GM12875 (cell line): ENCODE measurements around the gene TCF7L2.

Source experiments
- H3K4me3 ChIP-seq: one replicate; pipeline ENCODE4 v1.5.1; 2011; ENCODE audit warnings: low read depth, low read length, control low read depth
- TF ChIP-seq, protein P1 (sequence below): IDR thresholded peaks from 2 replicates; pipeline ENCODE4 v1.5.1; 2011; ENCODE audit warnings: low read depth, mild to moderate bottlenecking, control low read depth, inconsistent platforms, low read length, moderate library complexity, borderline replicate concordance; ENCODE audit not compliant: insufficient read depth

TCF7L2 gene

DNA sequence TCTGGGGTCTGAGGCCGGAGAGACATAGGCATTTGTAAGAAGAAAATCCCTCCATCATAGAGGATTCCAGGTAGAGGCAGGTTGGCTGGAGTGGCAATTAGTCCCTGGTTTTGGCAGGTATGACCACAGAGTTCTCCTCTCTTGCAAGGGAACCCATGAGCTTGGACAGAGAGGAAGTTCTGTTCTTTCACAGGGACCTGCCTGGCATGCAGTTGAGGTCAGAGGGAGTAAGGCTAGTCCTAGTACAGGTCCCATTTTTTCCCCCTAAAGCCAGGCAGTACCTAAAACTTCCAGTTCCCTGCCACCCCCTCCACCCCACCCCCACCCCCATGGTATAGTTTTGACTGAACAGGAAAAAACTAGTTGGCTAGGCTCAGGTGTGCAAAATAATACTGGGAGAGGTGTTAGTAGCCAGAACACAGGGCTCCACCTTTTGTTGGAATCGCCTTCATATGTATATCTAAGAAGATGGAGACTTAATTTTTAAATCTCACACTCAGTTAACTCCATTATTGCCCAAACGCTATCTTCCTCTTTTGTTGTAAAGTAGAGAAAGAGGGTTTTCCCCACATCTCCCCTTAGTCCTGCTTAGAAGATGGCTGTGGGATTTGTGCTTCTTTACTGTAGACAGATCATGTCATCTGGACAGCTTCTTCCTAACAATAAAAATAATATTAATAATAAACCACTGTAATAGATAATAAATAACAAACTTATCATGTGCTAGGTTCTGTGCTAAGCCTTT is 188.1 kb downstream of the TCF7L2 start:
- no peak overlapping the region for H3K4me3 ChIP-seq
- TF ChIP-seq, protein P1, sequence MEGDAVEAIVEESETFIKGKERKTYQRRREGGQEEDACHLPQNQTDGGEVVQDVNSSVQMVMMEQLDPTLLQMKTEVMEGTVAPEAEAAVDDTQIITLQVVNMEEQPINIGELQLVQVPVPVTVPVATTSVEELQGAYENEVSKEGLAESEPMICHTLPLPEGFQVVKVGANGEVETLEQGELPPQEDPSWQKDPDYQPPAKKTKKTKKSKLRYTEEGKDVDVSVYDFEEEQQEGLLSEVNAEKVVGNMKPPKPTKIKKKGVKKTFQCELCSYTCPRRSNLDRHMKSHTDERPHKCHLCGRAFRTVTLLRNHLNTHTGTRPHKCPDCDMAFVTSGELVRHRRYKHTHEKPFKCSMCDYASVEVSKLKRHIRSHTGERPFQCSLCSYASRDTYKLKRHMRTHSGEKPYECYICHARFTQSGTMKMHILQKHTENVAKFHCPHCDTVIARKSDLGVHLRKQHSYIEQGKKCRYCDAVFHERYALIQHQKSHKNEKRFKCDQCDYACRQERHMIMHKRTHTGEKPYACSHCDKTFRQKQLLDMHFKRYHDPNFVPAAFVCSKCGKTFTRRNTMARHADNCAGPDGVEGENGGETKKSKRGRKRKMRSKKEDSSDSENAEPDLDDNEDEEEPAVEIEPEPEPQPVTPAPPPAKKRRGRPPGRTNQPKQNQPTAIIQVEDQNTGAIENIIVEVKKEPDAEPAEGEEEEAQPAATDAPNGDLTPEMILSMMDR: no peak

DNA sequence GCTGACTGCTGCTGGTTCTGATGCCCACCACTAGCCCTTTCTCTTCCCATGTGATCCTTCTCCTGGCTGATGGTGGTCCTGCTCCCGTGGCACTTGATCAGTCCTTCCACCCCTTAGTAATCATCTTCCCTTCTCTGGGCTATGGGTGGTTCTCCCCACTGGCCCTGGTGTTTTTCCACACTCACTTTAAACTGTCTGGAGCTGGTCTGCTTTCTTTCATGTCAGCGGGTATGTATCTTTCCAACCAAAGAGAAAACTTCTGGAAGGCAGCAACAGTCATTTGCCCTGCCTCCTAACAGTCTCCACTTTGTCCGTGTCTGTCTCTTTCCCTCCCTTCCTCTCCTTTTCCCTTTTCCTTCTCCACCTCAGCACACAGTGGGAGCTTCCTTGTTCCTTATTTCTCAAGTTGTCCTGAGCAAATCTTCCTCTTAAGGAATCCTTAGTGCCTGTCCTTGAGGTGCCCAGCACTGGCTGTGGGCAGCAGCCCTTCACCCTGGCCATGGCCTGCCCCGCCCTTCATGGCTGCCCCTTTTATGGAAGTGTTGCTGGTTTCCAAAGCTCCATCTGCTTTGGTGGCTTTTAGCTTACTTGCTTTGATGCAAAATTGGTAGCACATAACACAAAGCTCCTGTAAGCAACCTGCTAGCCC is 189.0 kb downstream of the TCF7L2 start:
- TF ChIP-seq, protein P1: no peak

DNA sequence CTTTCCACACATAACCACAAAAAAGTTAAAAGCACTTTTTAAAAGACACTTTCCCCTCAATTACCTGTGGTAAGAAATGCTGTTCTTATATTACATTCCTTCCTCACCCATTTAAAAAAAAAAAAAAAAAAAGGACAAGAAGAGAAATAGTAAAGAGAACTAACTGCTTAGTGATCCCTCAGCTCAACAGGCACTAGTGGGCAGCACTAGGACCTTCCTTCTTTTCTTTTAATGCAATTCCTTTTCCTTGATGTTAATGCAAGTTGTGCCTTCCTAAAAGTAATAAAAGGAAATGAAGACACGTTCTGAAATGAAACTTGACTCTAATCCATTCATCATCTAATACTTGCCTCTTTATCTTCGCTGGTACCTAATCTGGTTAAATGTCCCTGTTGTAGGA is 189.7 kb downstream of the TCF7L2 start:
- no peak overlapping the region for H3K4me3 ChIP-seq
- TF ChIP-seq, protein P1: no peak

More for the DNA sequence above, 189.0 kb downstream of the TCF7L2 start:
- no peak overlapping the region for H3K4me3 ChIP-seq

DNA sequence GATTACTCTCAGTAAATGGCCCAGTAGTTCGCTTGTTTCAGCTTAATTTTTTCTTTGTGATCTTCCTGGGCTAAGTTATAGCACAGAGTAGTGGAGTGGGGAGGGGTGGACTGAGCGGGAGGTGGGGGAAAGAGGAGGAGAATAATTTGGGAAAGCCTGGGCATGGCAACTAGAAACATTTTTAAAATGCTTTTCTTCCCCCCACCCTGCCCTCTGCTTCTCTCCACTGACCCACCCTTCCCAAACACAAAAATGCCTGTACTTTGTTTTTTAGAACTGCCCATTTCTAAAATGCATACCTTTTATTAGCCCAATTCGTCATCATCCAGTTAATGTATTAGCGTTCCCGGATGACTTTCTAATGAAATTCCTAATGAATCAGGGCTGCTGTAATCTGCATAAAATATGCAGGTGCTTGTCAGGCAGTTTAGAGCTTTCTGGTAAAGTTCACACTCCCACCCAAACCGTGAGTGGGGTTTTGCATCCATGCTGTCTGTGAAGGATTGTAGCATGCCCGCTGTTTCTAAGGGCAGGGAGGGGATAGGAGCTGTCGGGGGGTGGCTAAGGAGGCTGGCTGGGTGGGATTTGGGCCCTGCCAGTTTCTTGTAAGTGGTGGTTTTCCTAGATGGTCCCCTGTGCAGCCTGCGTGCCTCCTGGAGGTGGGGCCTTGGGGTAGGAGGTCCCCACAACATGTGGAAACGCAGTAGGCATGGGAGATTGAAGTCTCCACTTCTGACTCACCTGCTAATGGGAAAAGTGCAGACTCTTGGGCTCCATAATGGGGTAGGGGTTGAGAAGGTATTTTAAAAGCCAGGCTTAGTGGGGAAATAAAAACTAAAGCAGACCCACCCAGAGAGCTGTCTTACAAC is 190.3 kb downstream of the TCF7L2 start:
- TF ChIP-seq, protein P1: no peak
- H3K4me3 ChIP-seq: no peak overlapping the region

DNA sequence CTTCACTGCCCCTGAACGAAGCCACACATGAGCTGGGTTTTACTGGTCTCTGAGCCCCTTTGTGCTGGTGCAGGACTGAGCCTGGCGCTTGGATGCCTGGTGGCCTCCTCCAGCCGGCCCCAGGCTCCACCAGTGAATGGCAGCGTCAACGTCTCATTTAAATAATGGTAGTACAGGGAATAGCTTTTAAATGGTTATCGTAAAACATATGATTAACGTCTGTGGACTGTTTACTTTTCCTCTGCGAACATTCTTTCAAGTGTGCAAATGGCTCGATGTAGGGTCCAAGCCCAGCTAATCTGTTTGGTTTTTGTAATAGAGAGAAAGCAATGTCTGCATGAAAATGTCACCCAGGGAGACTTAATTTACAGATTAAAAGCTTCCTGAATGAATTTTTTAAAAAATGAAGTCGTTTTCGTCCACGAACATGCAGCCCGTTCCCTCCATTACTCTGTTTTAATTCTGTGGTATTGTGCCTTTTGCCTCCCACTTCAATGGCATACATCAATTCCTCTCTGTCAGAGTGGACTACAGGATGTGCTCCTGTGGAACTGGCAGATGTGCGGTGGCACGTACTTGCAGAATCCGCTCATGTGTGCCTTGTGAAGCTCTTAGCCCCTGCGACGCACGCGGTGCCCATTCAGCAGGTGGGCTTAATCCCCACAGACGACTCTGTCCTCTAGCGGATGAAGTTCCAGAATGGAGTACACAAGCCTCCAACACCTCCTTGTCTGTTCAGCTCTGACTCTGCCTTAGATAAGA is 192.7 kb downstream of the TCF7L2 start:
- TF ChIP-seq, protein P1: no peak
- H3K4me3 ChIP-seq: no peak overlapping the region

DNA sequence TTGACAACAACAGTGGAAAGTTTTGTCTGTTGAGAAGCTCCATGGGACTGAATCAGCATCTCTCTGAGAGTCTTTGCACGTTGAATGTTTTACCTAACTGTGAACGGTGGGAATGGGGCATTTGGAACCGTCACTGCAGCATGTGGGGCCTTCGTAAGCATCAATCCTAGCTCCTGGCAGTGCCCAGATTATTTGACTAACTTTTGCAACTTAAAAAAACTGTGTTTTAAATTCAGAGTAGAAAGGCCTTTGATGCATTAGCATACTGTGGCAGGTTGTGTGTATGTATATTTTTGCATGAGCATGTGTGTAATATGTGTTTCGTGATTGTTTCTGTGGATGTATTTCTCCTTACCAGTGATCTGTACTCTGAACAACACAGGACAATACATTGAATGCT is 194.5 kb downstream of the TCF7L2 start:
- TF ChIP-seq, protein P1: no peak
- no peak overlapping the region for H3K4me3 ChIP-seq
